HCT116 (cell line): ENCODE data around the gene MRRF. TPM values are rescaled to one million over a fixed set of nuclear protein-coding genes. Genes with fewer than 3 reads are reported as not detected.
A peak's percentile ranks its signal among the peaks of the same experiment; 100 is the strongest.

Experiments used
- ATAC-seq: fragments of 200-7000 bp; cut with Tn5 transposase; 2 replicates; pipeline ENCODE4 v1.9.1; 2020; ENCODE audit warnings: mild to moderate bottlenecking, moderate library complexity
- BruUV-seq: library from RNA; stranded (reverse); fragments of 400-500 nt; replicated peaks from 2 replicates; lab custom pipeline; 2021; lab: Mats Ljungman, UMichigan
- CTCF ChIA-PET: fragments of 300-600 bp; sonication (Branson Sonifier 250); formaldehyde crosslinking; loops from one replicate; lab custom pipeline; 2021; ENCODE audit warnings: antibody characterized with exemption; lab: Charles Lee
- POLR2A ChIA-PET: fragments of 300-600, 350-600 bp; sonication (Branson Sonifier 250); formaldehyde crosslinking; loops from one replicate; lab custom pipeline; 2021; ENCODE audit warnings: antibody characterized with exemption; lab: Charles Lee
- RAD21 ChIA-PET, 2 experiments: fragments of 300-600 bp; sonication (Branson Sonifier 250); formaldehyde crosslinking; loops; one replicate each; lab custom pipeline; 2023; ENCODE audit warnings: low total read pairs in 2 of 2; ENCODE audit not compliant: uncharacterized antibody in 2 of 2, unreplicated experiment in 2 of 2, low non-redundant PET in 1 of 2; lab: Charles Lee
- DNase-seq: peaks from one replicate; pipeline ENCODE4 v3.0.0-alpha.2; 2010; ENCODE audit warnings: low read depth, low spot score
- H2AFZ ChIP-seq: fragments of 200-600 bp; shearing (Covaris generic), sonication (generic); 2 replicates; pipeline ENCODE4 v1.6.1; 2017; ENCODE audit warnings: low read depth, mixed run types, mixed read lengths, antibody characterized with exemption, low read length; ENCODE audit not compliant: poor library complexity, severe bottlenecking
- H3K27ac ChIP-seq: 2 replicates; pipeline ENCODE4 v1.5.1; 2012; ENCODE audit warnings: low read depth, low read length
- H3K27me3 ChIP-seq: fragments of 200-600 bp; sonication (generic); 2 replicates; pipeline ENCODE4 v1.6.1; 2016; ENCODE audit warnings: mixed run types, low read length, mixed read lengths; ENCODE audit not compliant: insufficient read depth
- H3K36me3 ChIP-seq, 2 experiments: fragments of 200-500 bp in 1 of 2; fragments of 200-600 bp in 1 of 2; sonication (Bioruptor generic) in 1 of 2; sonication (generic) in 1 of 2; 2 replicates each; pipeline versions ENCODE4 v1.5.1 to v1.6.1; 2014 to 2016; ENCODE audit warnings: low read length in 2 of 2, inconsistent platforms in 1 of 2, mixed read lengths in 1 of 2, mixed run types in 1 of 2; ENCODE audit not compliant: insufficient read depth in 2 of 2, control insufficient read depth in 1 of 2
- H3K4me1 ChIP-seq, 2 experiments: fragments of 200-600 bp in 1 of 2; sonication (generic) in 1 of 2; 2 replicates each; pipeline versions ENCODE4 v1.5.1 to v1.6.1; 2012 to 2017; ENCODE audit warnings: low read length in 2 of 2, inconsistent platforms in 1 of 2, mild to moderate bottlenecking in 1 of 2, mixed read lengths in 1 of 2, mixed run types in 1 of 2, moderate library complexity in 1 of 2; ENCODE audit not compliant: insufficient read depth in 2 of 2, control insufficient read depth in 1 of 2
- H3K4me2 ChIP-seq: fragments of 200-600 bp; sonication (generic); 2 replicates; pipeline ENCODE4 v1.6.1; 2017; ENCODE audit warnings: mixed run types, low read length, mixed read lengths
- H3K4me3 ChIP-seq, 2 experiments: fragments of 200-600 bp in 1 of 2; sonication (generic) in 1 of 2; replicated peaks in 1 of 2; 2 replicates each; pipeline ENCODE4 v1.5.1; 2011 to 2016; ENCODE audit warnings: low read length in 2 of 2, control low read depth in 1 of 2, low read depth in 1 of 2, mild to moderate bottlenecking in 1 of 2, mixed read lengths in 1 of 2, mixed run types in 1 of 2
- H3K79me2 ChIP-seq: fragments of 200-600 bp; sonication (generic); 2 replicates; pipeline ENCODE4 v1.6.1; 2017; ENCODE audit warnings: mild to moderate bottlenecking, mixed run types, low read length, moderate library complexity, mixed read lengths; ENCODE audit not compliant: insufficient read depth
- H3K9ac ChIP-seq: fragments of 200-600 bp; sonication (generic); 2 replicates; pipeline ENCODE4 v1.6.1; 2016; ENCODE audit warnings: low read length, mixed read lengths
- H3K9me2 ChIP-seq: fragments of 200-600 bp; sonication (generic), shearing (Covaris generic); 2 replicates; pipeline ENCODE4 v1.6.1; 2017; ENCODE audit warnings: mixed run types, mild to moderate bottlenecking, moderate library complexity; ENCODE audit not compliant: insufficient read depth
- H3K9me3 ChIP-seq, 2 experiments: fragments of 200-500 bp in 1 of 2; fragments of 200-600 bp in 1 of 2; sonication (Bioruptor generic) in 1 of 2; sonication (generic) in 1 of 2; 2 replicates each; pipeline ENCODE4 v1.6.1; 2014 to 2017; ENCODE audit warnings: low read length in 2 of 2, mixed read lengths in 2 of 2, inconsistent platforms in 1 of 2, low read depth in 1 of 2, mild to moderate bottlenecking in 1 of 2, mixed run types in 1 of 2, moderate library complexity in 1 of 2; ENCODE audit not compliant: control insufficient read depth in 1 of 2, insufficient read depth in 1 of 2
- H4K20me1 ChIP-seq: fragments of 200-600 bp; sonication (generic), shearing (Covaris generic); 2 replicates; pipeline ENCODE4 v1.6.1; 2017; ENCODE audit warnings: mixed run types, mild to moderate bottlenecking, moderate library complexity; ENCODE audit not compliant: insufficient read depth
- EGR1 ChIP-seq: IDR thresholded peaks from 2 replicates; pipeline ENCODE4 v1.6.1; 2012; ENCODE audit warnings: low read depth
- EZH2phosphoT487 ChIP-seq: fragments of 200-600 bp; IDR thresholded peaks from 2 replicates; pipeline ENCODE4 v1.6.1; 2018; ENCODE audit warnings: antibody characterized with exemption, borderline replicate concordance
- FOSL1 ChIP-seq: IDR thresholded peaks from 2 replicates; pipeline ENCODE4 v1.6.1; 2012; ENCODE audit warnings: low read depth
- JUND ChIP-seq: IDR thresholded peaks from 2 replicates; pipeline ENCODE4 v1.6.1; 2012
- POLR2A ChIP-seq: IDR thresholded peaks from 2 replicates; pipeline ENCODE4 v1.7.0; 2011; ENCODE audit warnings: borderline replicate concordance; ENCODE audit not compliant: insufficient read depth, insufficient read length; ENCODE audit errors: extremely low read depth
- RAD21 ChIP-seq: IDR thresholded peaks from 2 replicates; pipeline ENCODE4 v1.6.1; 2012; ENCODE audit warnings: low read depth, mild to moderate bottlenecking
- REST ChIP-seq: IDR thresholded peaks from 2 replicates; pipeline ENCODE4 v1.6.1; 2012; ENCODE audit warnings: low read depth
- SP1 ChIP-seq: IDR thresholded peaks from 2 replicates; pipeline ENCODE4 v1.6.1; 2012; ENCODE audit warnings: low read depth
- TCF7L2 ChIP-seq: IDR thresholded peaks from 2 replicates; pipeline ENCODE4 v1.7.0; 2011; ENCODE audit warnings: borderline replicate concordance, inconsistent platforms; ENCODE audit not compliant: insufficient read depth, insufficient read length; ENCODE audit errors: extremely low read depth
- ZNF274 ChIP-seq: fragments of 200-500 bp; sonication (Bioruptor generic); IDR thresholded peaks from 2 replicates; pipeline ENCODE4 v1.6.1; 2014; ENCODE audit warnings: mild to moderate bottlenecking, low read depth, low read length, inconsistent platforms
- intact Hi-C: fragments of 100-400 bp; cut with micrococcal nuclease; formaldehyde crosslinking; loops from 2 replicates; pipeline ENCODE4 v1.10.0; 2022
- total RNA-seq: library from RNA; stranded (reverse); gene quantifications from one replicate; pipeline ENCODE4 v1.2.1, GENCODE V29; 2021; ENCODE audit not compliant: unreplicated experiment
- TF ChIP-seq, protein P1 (sequence below): IDR thresholded peaks from 2 replicates; pipeline ENCODE4 v1.6.1; 2012

Gene MRRF
- total RNA-seq, 1 experiment from 2014 or later: 88.6 TPM

DNA sequence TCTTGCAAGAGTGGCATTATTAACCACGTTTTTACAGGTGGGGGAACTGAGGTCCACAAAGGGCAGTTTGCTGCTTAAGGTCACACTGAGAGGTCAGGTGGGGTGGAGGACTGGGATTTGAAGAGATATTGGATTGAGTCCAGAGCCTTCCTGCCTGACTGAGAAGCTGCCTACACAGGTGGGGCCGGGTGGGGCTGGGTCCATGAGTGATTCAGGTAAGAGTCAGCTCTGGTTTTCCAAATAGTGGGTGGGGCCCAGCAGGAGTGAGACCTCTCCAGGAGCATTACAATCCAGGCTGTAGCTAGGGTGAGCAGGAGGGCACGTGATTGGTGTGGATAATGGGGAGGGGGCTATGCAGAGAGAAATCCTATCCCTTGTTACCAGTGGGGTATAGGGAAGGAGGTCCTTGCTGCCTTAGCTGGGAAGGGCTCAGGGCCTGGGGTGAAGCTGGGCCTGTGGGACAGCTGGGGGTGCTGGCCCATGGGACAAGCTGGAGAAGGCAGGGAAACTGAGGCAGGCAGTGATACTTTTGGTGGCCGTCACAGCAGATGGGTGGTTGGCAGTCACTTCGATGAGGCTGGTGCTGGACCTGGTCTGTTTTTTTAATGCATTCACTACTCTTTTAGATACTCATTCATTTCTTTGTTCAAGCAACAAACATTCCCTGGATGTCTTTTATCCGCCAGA lies 103.2 kb downstream of the MRRF start:
- Histone ChIP-seq H3K9me2 (no peaks in the 10 kb centered on the region), H3K4me1 (peaks cover 3 to 28% of the 10 kb centered on the region in 2 experiments; a peak in 3 of 4 replicates)
- no peak for TF ChIP-seq POLR2A
- TF ChIP-seq REST: no peak
- TF ChIP-seq FOSL1: peak; percentile 57; the same call in 1 of the 2 replicates
- TF ChIP-seq JUND: no peak
- peak; percentile 16; the same call in 1 of the 2 replicates for TF ChIP-seq SP1
- TF ChIP-seq, all 23 proteins: peak for 2
- BruUV-seq: no TSS peak
- no peaks in the 10 kb centered on the region for H3K36me3 ChIP-seq
- no peak overlapping the region for H2AFZ ChIP-seq
- no peaks in the 10 kb centered on the region for H3K79me2 ChIP-seq
- DNase-seq (no peak), ATAC-seq (no peak)
- ChIA-PET RAD21 (no interaction called here), CTCF (interaction anchor here (1.1 to 1.6 kb wide), 3 partner anchors 11 to 269 kb away, joined by 3 to 5 read pairs (median 3); no protein-coding TSS in a partner anchor), POLR2A (no interaction called here)
- no peaks in the 10 kb centered on the region for H3K9me3 ChIP-seq
- H4K20me1 ChIP-seq: no peaks in the 10 kb centered on the region
- no peak overlapping the region for H3K9ac ChIP-seq
- no peak overlapping the region for H3K4me3 ChIP-seq
- H3K27ac ChIP-seq: no peak overlapping the region
- no peaks in the 10 kb centered on the region for H3K27me3 ChIP-seq
- intact Hi-C loops: no loop called here
- peak overlapping the region; percentile 47 for H3K4me2 ChIP-seq

DNA sequence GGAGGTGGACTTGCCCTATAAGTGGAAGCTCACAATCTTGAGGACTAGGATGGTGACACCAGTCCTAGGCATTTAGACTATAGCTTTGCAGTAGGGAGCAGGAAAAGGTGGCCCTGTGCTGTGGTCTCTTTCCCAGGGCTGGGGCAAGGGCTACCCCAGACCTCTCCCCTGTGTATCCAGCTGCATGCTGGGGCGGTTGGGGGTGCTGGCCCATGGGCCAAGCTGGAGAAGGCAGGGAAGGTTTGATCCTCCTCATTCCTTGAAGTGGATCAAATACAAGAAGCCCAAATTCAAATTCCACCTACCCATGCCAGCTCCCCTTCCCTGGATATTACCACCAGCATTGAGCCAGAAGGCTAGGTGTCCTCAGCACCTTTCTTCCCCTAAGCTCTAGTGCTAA lies 104.0 kb downstream of the MRRF start:
- no peak overlapping the region for H3K9ac ChIP-seq
- H3K27me3 ChIP-seq: no peaks in the 10 kb centered on the region
- peaks cover 3 to 28% of the 10 kb centered on the region in 2 experiments; a peak in 3 of 4 replicates for H3K4me1 ChIP-seq
- CTCF ChIA-PET: interaction anchor here (1.5 to 1.6 kb wide), 2 partner anchors 12 to 269 kb away, joined by 3 to 5 read pairs; no protein-coding TSS in a partner anchor
- no peaks in the 10 kb centered on the region for H4K20me1 ChIP-seq
- H3K36me3 ChIP-seq: no peaks in the 10 kb centered on the region
- no peak overlapping the region for H3K27ac ChIP-seq
- ATAC-seq: no peak
- no peaks in the 10 kb centered on the region for H3K9me2 ChIP-seq
- RAD21 ChIA-PET: no interaction called here
- no peak for DNase-seq
- H3K9me3 ChIP-seq: no peaks in the 10 kb centered on the region
- H2AFZ ChIP-seq: no peak overlapping the region
- H3K79me2 ChIP-seq: no peaks in the 10 kb centered on the region
- intact Hi-C loops: no loop called here
- no peak overlapping the region for H3K4me2 ChIP-seq
- H3K4me3 ChIP-seq: no peak overlapping the region
- POLR2A ChIA-PET: no interaction called here
- BruUV-seq: no TSS peak
- no peak for TF ChIP-seq ZNF274
- TF ChIP-seq REST: no peak
- no peak for TF ChIP-seq TCF7L2
- no peak for TF ChIP-seq FOSL1
- no peak for TF ChIP-seq RAD21
- TF ChIP-seq EZH2phosphoT487: no peak
- no peak for TF ChIP-seq EGR1
- TF ChIP-seq, protein P1, sequence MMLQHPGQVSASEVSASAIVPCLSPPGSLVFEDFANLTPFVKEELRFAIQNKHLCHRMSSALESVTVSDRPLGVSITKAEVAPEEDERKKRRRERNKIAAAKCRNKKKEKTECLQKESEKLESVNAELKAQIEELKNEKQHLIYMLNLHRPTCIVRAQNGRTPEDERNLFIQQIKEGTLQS: no peak
